MM.1S (cell line): ENCODE results near the gene TCF20.

Experiments used
- DNase-seq: peaks from one replicate; pipeline ENCODE4 v3.0.0-alpha.2; 2015
- H2AFZ ChIP-seq: fragments of 300-600 bp; sonication (generic); 2 replicates; pipeline ENCODE4 v1.6.0; 2016; ENCODE audit warnings: antibody characterized with exemption, low read length
- H3F3A ChIP-seq: fragments of 300-600 bp; sonication (generic); 2 replicates; pipeline ENCODE4 v1.6.1; 2016; ENCODE audit warnings: mild to moderate bottlenecking, antibody characterized with exemption, low read length, moderate library complexity, mixed read lengths; ENCODE audit not compliant: insufficient read depth
- H3K27ac ChIP-seq: fragments of 300-600 bp; sonication (generic); 2 replicates; pipeline ENCODE4 v1.5.1; 2016; ENCODE audit warnings: mild to moderate bottlenecking, low read length
- H3K27me3 ChIP-seq: fragments of 300-600 bp; sonication (generic); replicated peaks from 2 replicates; pipeline ENCODE4 v1.6.0; 2016; ENCODE audit warnings: low read length; ENCODE audit not compliant: insufficient read depth
- H3K36me3 ChIP-seq: fragments of 300-600 bp; sonication (generic); replicated peaks from 2 replicates; pipeline ENCODE4 v1.6.1; 2016; ENCODE audit warnings: mild to moderate bottlenecking, low read length, mixed read lengths; ENCODE audit not compliant: insufficient read depth
- H3K4me1 ChIP-seq: fragments of 300-600 bp; sonication (generic); 2 replicates; pipeline ENCODE4 v1.6.1; 2016; ENCODE audit warnings: low read length, mixed read lengths
- H3K4me2 ChIP-seq: fragments of 300-600 bp; sonication (generic); 2 replicates; pipeline ENCODE4 v1.6.0; 2016; ENCODE audit warnings: low read depth, low read length
- H3K4me3 ChIP-seq: fragments of 300-600 bp; sonication (generic); 2 replicates; pipeline ENCODE4 v1.5.1; 2016; ENCODE audit warnings: low read length, mixed read lengths
- H3K79me2 ChIP-seq: fragments of 300-600 bp; sonication (generic); 2 replicates; pipeline ENCODE4 v1.6.1; 2016; ENCODE audit warnings: mixed run types, low read length, mixed read lengths
- H3K9ac ChIP-seq: fragments of 300-600 bp; sonication (generic); 2 replicates; pipeline ENCODE4 v1.6.1; 2016; ENCODE audit warnings: low read length, mixed read lengths
- H3K9me2 ChIP-seq: fragments of 300-600 bp; sonication (generic); replicated peaks from 2 replicates; pipeline ENCODE4 v1.6.1; 2016; ENCODE audit warnings: mild to moderate bottlenecking, low read length, mixed read lengths; ENCODE audit not compliant: insufficient read depth
- H3K9me3 ChIP-seq: fragments of 300-600 bp; sonication (generic); replicated peaks from 2 replicates; pipeline ENCODE4 v1.6.1; 2016; ENCODE audit warnings: mild to moderate bottlenecking, low read length, mixed read lengths; ENCODE audit not compliant: insufficient read depth
- H4K20me1 ChIP-seq: fragments of 300-600 bp; sonication (generic); 2 replicates; pipeline ENCODE4 v1.6.1; 2016; ENCODE audit warnings: mild to moderate bottlenecking, low read length, moderate library complexity, mixed read lengths; ENCODE audit not compliant: insufficient read depth
- EZH2 ChIP-seq: fragments of 300-600 bp; sonication (generic); optimal IDR thresholded peaks from 2 replicates; pipeline ENCODE3; 2017; ENCODE audit warnings: low read depth, mild to moderate bottlenecking, antibody characterized with exemption, low read length, mixed read lengths
- EZH2phosphoT487 ChIP-seq: fragments of 300-600 bp; sonication (generic); IDR thresholded peaks from 2 replicates; pipeline ENCODE4 v1.6.1; 2018; ENCODE audit warnings: antibody characterized with exemption, low read length
- TF ChIP-seq, protein P1 (sequence below): fragments of 300-600 bp; sonication (generic); IDR thresholded peaks from 2 replicates; pipeline ENCODE4 v1.5.1; 2016; ENCODE audit warnings: antibody characterized with exemption, low read length, mixed read lengths

Gene TCF20

GRCh38 chr22:42297778-42298177 is 27.3 kb upstream of the TCF20 start:
- Histone ChIP-seq H3K4me3 (no peak overlapping the region), H2AFZ (no peak overlapping the region), H3K9me2 (no peaks in the 10 kb centered on the region), H3K27me3 (peaks cover 21% of the 10 kb centered on the region), H3F3A (no peaks in the 10 kb centered on the region), H3K9me3 (no peaks in the 10 kb centered on the region), H3K36me3 (no peaks in the 10 kb centered on the region), H3K79me2 (no peaks in the 10 kb centered on the region), H3K9ac (no peak overlapping the region), H3K4me2 (no peak overlapping the region), H4K20me1 (no peaks in the 10 kb centered on the region), H3K27ac (no peak overlapping the region), H3K4me1 (no peaks in the 10 kb centered on the region)
- no peak for DNase-seq
- TF ChIP-seq EZH2phosphoT487, result no peak
- TF ChIP-seq EZH2, result no peak
- TF ChIP-seq, protein P1, sequence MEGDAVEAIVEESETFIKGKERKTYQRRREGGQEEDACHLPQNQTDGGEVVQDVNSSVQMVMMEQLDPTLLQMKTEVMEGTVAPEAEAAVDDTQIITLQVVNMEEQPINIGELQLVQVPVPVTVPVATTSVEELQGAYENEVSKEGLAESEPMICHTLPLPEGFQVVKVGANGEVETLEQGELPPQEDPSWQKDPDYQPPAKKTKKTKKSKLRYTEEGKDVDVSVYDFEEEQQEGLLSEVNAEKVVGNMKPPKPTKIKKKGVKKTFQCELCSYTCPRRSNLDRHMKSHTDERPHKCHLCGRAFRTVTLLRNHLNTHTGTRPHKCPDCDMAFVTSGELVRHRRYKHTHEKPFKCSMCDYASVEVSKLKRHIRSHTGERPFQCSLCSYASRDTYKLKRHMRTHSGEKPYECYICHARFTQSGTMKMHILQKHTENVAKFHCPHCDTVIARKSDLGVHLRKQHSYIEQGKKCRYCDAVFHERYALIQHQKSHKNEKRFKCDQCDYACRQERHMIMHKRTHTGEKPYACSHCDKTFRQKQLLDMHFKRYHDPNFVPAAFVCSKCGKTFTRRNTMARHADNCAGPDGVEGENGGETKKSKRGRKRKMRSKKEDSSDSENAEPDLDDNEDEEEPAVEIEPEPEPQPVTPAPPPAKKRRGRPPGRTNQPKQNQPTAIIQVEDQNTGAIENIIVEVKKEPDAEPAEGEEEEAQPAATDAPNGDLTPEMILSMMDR, result no peak

- H3F3A ChIP-seq, result no peaks in the 10 kb centered on the region
- no peak overlapping the region for H3K4me3 ChIP-seq
- H4K20me1 ChIP-seq, result no peaks in the 10 kb centered on the region
- H3K4me1 ChIP-seq, result no peaks in the 10 kb centered on the region
- no peak overlapping the region for H3K27ac ChIP-seq
- H3K36me3 ChIP-seq, result no peaks in the 10 kb centered on the region
- no peaks in the 10 kb centered on the region for H3K9me2 ChIP-seq
- no peak overlapping the region for H3K4me2 ChIP-seq
- peaks cover 12% of the 10 kb centered on the region for H3K27me3 ChIP-seq
- DNase-seq, result no peak
- no peak overlapping the region for H3K9ac ChIP-seq
- TF ChIP-seq, protein P1, result no peak
- TF ChIP-seq EZH2 (no peak), EZH2phosphoT487 (no peak)
- no peaks in the 10 kb centered on the region for H3K9me3 ChIP-seq
- H3K79me2 ChIP-seq, result no peaks in the 10 kb centered on the region
- H2AFZ ChIP-seq, result no peak overlapping the region
Observed at GRCh38 chr22:42296883-42297282, 26.4 kb upstream of the TCF20 start.

DNA sequence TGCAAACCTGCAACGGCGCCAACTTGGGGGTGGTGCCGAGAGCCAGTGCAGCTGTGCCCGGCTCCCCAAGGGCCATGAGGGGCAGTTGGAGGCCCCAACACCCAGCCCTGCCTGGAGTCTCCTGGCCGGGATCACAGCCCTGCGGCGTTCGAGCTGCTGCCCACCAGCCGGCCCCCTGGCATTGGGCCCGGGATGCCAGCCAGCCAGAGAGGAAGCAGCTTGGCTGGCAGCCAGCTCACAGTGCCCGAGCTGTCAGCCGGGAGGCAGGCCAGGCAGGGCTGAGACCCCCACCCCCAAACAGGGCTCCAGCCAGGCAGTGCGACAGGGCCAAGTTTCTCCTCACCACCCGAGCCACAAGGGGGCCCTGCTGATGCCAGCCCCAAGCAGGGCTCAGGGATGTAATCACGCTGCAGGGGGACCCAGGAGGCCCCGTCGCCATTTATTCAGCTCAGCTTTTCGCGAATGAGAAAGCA is 26.0 kb upstream of the TCF20 start:
- Histone ChIP-seq H3F3A (no peaks in the 10 kb centered on the region), H3K27me3 (peaks cover 7% of the 10 kb centered on the region), H3K4me3 (no peak overlapping the region), H3K4me1 (no peaks in the 10 kb centered on the region), H3K27ac (no peak overlapping the region), H3K9me2 (no peaks in the 10 kb centered on the region), H3K36me3 (no peaks in the 10 kb centered on the region), H3K9ac (no peak overlapping the region), H3K9me3 (no peaks in the 10 kb centered on the region), H3K79me2 (no peaks in the 10 kb centered on the region), H2AFZ (no peak overlapping the region), H3K4me2 (no peak overlapping the region), H4K20me1 (no peaks in the 10 kb centered on the region)
- DNase-seq, result no peak
- TF ChIP-seq EZH2 (no peak), EZH2phosphoT487 (no peak)
- TF ChIP-seq, protein P1, result no peak
